ENCODE measurements around the gene NUDT14.

NUDT14 gene

GRCh38 chr14:105144666-105145380, 36.3 kb downstream of the NUDT14 start:
- no peak for DNase-seq

GRCh38 chr14:105144026-105144665, 37.0 kb downstream of the NUDT14 start:
- DNase-seq, result no peak

- no peak for DNase-seq
These were observed 37.6 kb downstream of the NUDT14 start for GRCh38 chr14:105143451-105144025.

GRCh38 chr14:105142651-105143450, 38.3 kb downstream of the NUDT14 start:
- DNase-seq, result no peak

GRCh38 chr14:105141486-105142281, 39.4 kb downstream of the NUDT14 start:
- no peak for DNase-seq

- DNase-seq, result no peak
These were observed 40.1 kb downstream of the NUDT14 start for GRCh38 chr14:105141026-105141425.

- no peak for DNase-seq
These were observed 40.5 kb downstream of the NUDT14 start for GRCh38 chr14:105140581-105140980.

GRCh38 chr14:105139831-105140239, 41.3 kb downstream of the NUDT14 start:
- DNase-seq, result no peak

GRCh38 chr14:105139212-105139825, 41.8 kb downstream of the NUDT14 start:
- no peak for DNase-seq

- DNase-seq, result no peak
These were observed 42.5 kb downstream of the NUDT14 start for GRCh38 chr14:105138551-105139111.

- no peak for DNase-seq
These were observed 43.0 kb downstream of the NUDT14 start for GRCh38 chr14:105138021-105138541.

- no peak for DNase-seq
These were observed 43.6 kb downstream of the NUDT14 start for GRCh38 chr14:105137481-105138020.

- DNase-seq, result no peak
These were observed 44.5 kb downstream of the NUDT14 start for GRCh38 chr14:105136401-105137322.

- no peak for DNase-seq
These were observed 45.3 kb downstream of the NUDT14 start for GRCh38 chr14:105135700-105136395.

- no peak for DNase-seq
These were observed 48.0 kb downstream of the NUDT14 start for GRCh38 chr14:105132921-105133654.

GRCh38 chr14:105131241-105131640, 49.9 kb downstream of the NUDT14 start:
- DNase-seq, result no peak

GRCh38 chr14:105128059-105128458, 53.1 kb downstream of the NUDT14 start:
- no peak for DNase-seq

- no peak for DNase-seq
These were observed 54.2 kb downstream of the NUDT14 start for GRCh38 chr14:105126981-105127329.
